Lung (tissue), 12 donors: ENCODE data around the gene GPR107. TPM values are rescaled to one million over a fixed set of nuclear protein-coding genes. Genes with fewer than 3 reads are reported as not detected.

ENCODE experiments used
- ATAC-seq: fragments of 200-7000 bp; cut with Tn5 transposase; one replicate; pipeline ENCODE4 v1.9.1; 2020; ENCODE audit warnings: moderate number of reproducible peaks; ENCODE audit not compliant: insufficient read depth, low FRiP score
- DNase-seq, 3 donors: peaks; one replicate each; pipeline ENCODE4 v3.0.0-alpha.2; 2013 to 2017
- H3K27ac ChIP-seq, 2 donors: one replicate each; pipeline ENCODE4 v1.5.1; 2013; ENCODE audit warnings: mild to moderate bottlenecking in 2 of 2, moderate library complexity in 2 of 2, control low read depth in 1 of 2, inconsistent platforms in 1 of 2, low read depth in 1 of 2, low read length in 1 of 2
- H3K27me3 ChIP-seq, 3 donors: one replicate each; pipeline ENCODE4 v1.5.1; 2013; ENCODE audit warnings: low read length in 2 of 3; ENCODE audit not compliant: control insufficient read depth in 3 of 3, insufficient read depth in 3 of 3
- H3K36me3 ChIP-seq, 4 donors: one replicate each; pipeline ENCODE4 v1.5.1; 2013; ENCODE audit warnings: low read length in 4 of 4, mild to moderate bottlenecking in 1 of 4, moderate library complexity in 1 of 4; ENCODE audit not compliant: control insufficient read depth in 4 of 4, insufficient read depth in 4 of 4
- H3K4me1 ChIP-seq, 5 donors: one replicate each; pipeline ENCODE4 v1.5.1; 2013; ENCODE audit warnings: low read length in 5 of 5, mild to moderate bottlenecking in 2 of 5, moderate library complexity in 1 of 5; ENCODE audit not compliant: control insufficient read depth in 5 of 5, insufficient read depth in 5 of 5
- H3K4me3 ChIP-seq: one replicate; pipeline ENCODE4 v1.5.1; 2013; ENCODE audit warnings: mild to moderate bottlenecking, control low read depth, moderate library complexity
- H3K9ac ChIP-seq, 2 donors: one replicate each; pipeline ENCODE4 v1.5.1; 2013; ENCODE audit warnings: low read length in 2 of 2, control low read depth in 1 of 2; ENCODE audit not compliant: insufficient read depth in 1 of 2
- H3K9me3 ChIP-seq, 4 donors: one replicate each; pipeline ENCODE4 v1.5.1; 2013; ENCODE audit warnings: low read length in 3 of 4, mild to moderate bottlenecking in 1 of 4, moderate library complexity in 1 of 4; ENCODE audit not compliant: control insufficient read depth in 4 of 4, insufficient read depth in 3 of 4
- WGBS, 2 donors: extraction: QIAGEN DNeasy Blood & Tissue Kit; methylation state at CpG; one replicate each; pipeline ENCODE4 v1.1.7; 2013; 5-methylcytosine and 5-hydroxymethylcytosine counted together
- polyA plus RNA-seq, 2 donors: library from polyadenylated mRNA; stranded (reverse); fragments of 200-250 nt; gene quantifications; one replicate each; pipeline ENCODE4 v1.2.1, GENCODE V29; 2013
- total RNA-seq, 2 donors: library from RNA; depleted of rRNA in 1 of 2; stranded (reverse); fragments of >200 nt in 1 of 2; gene quantifications; one replicate each; pipeline ENCODE4 v1.2.1, GENCODE V29; 2014 to 2021
- TF ChIP-seq, protein P1 (sequence below): IDR thresholded peaks from 2 replicates; pipeline ENCODE4 v1.5.1; 2012; ENCODE audit warnings: mild to moderate bottlenecking; ENCODE audit errors: control extremely low read depth, extremely low read depth
- donor health status: control.
- donor health status: control.
- donor health status: Bipolar disorder and iron deficiency.
- donor health status: healthy.
- donor health status: DM: yes; HTN: yes; CAD: no.

The GPR107 gene
- total and polyA plus RNA-seq, 4 donors: 11.0 to 180 (median 33.2) TPM

DNA sequence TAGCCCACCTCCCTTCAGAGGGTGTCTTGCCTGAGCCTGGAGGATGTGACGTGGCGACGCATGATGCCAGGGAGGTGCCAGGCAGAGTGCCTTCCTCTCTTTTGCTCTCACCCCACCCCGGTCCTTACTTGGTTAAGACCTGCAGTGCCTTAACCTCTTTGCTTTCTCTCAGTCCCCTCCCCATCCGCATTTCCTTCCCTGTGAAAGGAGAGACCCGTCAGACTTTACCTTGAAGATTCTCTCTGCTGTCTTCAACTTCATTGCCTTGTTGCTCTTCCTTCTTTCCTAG is 66.5 kb downstream of the GPR107 start:
- Histone ChIP-seq H3K27me3 (no peaks in the 10 kb centered on the region), H3K36me3 (peaks cover 0 to 47% (median 2%) of the 10 kb centered on the region in 4 donors), H3K4me1 (peaks cover 0 to 5% (median 0%) of the 10 kb centered on the region in 5 donors), H3K4me3 (no peak overlapping the region), H3K9ac (no peak overlapping the region), H3K27ac (no peak overlapping the region), H3K9me3 (no peaks in the 10 kb centered on the region)
- no peak for ATAC-seq
- WGBS, 2 donors: 67 to 75% methylated on average over 6 of the region's 6 CpGs
- no peak for DNase-seq
- TF ChIP-seq, protein P1, sequence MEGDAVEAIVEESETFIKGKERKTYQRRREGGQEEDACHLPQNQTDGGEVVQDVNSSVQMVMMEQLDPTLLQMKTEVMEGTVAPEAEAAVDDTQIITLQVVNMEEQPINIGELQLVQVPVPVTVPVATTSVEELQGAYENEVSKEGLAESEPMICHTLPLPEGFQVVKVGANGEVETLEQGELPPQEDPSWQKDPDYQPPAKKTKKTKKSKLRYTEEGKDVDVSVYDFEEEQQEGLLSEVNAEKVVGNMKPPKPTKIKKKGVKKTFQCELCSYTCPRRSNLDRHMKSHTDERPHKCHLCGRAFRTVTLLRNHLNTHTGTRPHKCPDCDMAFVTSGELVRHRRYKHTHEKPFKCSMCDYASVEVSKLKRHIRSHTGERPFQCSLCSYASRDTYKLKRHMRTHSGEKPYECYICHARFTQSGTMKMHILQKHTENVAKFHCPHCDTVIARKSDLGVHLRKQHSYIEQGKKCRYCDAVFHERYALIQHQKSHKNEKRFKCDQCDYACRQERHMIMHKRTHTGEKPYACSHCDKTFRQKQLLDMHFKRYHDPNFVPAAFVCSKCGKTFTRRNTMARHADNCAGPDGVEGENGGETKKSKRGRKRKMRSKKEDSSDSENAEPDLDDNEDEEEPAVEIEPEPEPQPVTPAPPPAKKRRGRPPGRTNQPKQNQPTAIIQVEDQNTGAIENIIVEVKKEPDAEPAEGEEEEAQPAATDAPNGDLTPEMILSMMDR: no peak

DNA sequence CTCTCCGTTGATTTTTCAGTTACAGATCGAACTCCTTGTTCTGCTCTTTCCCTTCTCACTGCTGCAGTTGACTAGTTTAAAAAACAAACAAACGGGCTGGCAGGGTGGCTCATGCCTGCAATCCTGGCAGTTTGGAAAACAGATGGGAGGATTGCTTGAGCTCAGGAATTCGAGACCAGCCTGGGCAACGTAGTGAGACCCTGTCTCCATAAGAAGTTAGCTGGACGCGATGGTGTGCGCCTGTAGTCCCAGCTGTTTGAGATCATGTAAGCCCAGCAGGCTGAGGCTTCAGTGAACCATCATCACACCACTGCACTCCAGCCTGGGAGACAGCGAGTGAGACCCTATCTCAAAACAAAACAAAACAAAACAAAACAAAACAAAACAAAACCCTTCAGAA is 67.1 kb downstream of the GPR107 start:
- DNase-seq (no peak), ATAC-seq (no peak)
- no peak overlapping the region for H3K4me3 ChIP-seq
- WGBS, 2 donors: 80 to 83% methylated on average over 9 of the region's 9 CpGs
- TF ChIP-seq, protein P1: no peak
- H3K27ac ChIP-seq: no peak overlapping the region
- no peak overlapping the region for H3K9ac ChIP-seq
- no peaks in the 10 kb centered on the region for H3K9me3 ChIP-seq
- no peaks in the 10 kb centered on the region for H3K27me3 ChIP-seq
- H3K4me1 ChIP-seq: peaks cover 0 to 5% (median 0%) of the 10 kb centered on the region in 5 donors
- peaks cover 0 to 47% (median 2%) of the 10 kb centered on the region in 4 donors for H3K36me3 ChIP-seq

DNA sequence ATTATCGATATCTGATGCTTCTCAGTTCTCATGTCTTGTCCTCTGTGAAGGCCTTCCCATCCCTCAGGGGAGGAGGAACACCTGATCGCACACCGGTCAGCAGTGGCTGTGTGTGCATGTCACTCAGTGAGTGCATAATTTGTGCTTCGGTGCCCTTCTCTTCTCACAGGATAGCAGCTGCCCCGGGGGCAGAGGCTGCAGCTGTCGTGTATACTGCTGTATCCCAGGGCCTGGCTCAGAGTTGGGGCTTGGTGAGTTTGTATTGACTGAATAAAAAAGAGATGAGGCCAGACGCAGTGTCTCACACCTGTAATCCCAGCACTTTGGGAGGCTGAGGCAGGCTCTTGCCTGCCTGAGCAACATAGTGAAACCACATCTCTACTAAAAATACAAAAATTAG is 68.8 kb downstream of the GPR107 start:
- no peaks in the 10 kb centered on the region for H3K9me3 ChIP-seq
- TF ChIP-seq, protein P1: no peak
- no peak overlapping the region for H3K9ac ChIP-seq
- H3K4me1 ChIP-seq: peaks cover 0 to 5% (median 0%) of the 10 kb centered on the region in 5 donors
- ATAC-seq (no peak), DNase-seq (no peak)
- peaks cover 0 to 39% (median 3%) of the 10 kb centered on the region in 4 donors for H3K36me3 ChIP-seq
- H3K4me3 ChIP-seq: no peak overlapping the region
- 89% methylated on average over 7 of the region's 7 CpGs for WGBS, 2 donors
- no peaks in the 10 kb centered on the region for H3K27me3 ChIP-seq
- H3K27ac ChIP-seq: no peak overlapping the region
